Stimulated activated naive CD8-positive, alpha-beta T cell treated with anti-CD3 and anti-CD28 coated beads, Interleukin-15, Interleukin-2, amounts not matched to agents 100 U/mL and 50 U/mL, for 24 hours (primary cell): ENCODE measurements around the gene CREG2.

Source experiments
- ATAC-seq: fragments of 150-1000 bp; cut with Tn5 transposase; one replicate; pipeline ENCODE4 v1.10.0; 2021
- DNase-seq: peaks from one replicate; pipeline ENCODE4 v3.0.0; 2021

The CREG2 gene

GRCh38 chr2:101387151-101387834, at the start of gene CREG2:
Gene CREG2 (minus strand): TSS chr2:101387503. CDS start chr2:101387457, 46 bp downstream.
- ATAC-seq = peak; percentile 82
- DNase-seq = peak; percentile 68

GRCh38 chr2:101435001-101435862, 47.9 kb upstream of the CREG2 start:
- DNase-seq = no peak
- no peak for ATAC-seq

- ATAC-seq (no peak), DNase-seq (no peak)
Observed at GRCh38 chr2:101433465-101433864, 46.2 kb upstream of the CREG2 start.

GRCh38 chr2:101432411-101433181, 45.3 kb upstream of the CREG2 start:
- ATAC-seq (no peak), DNase-seq (no peak)

GRCh38 chr2:101431486-101431885, 44.2 kb upstream of the CREG2 start:
- ATAC-seq = no peak
- DNase-seq = no peak

- ATAC-seq (no peak), DNase-seq (no peak)
Observed at GRCh38 chr2:101430156-101430555, 42.9 kb upstream of the CREG2 start.

GRCh38 chr2:101429453-101429852, 42.1 kb upstream of the CREG2 start:
- ATAC-seq (no peak), DNase-seq (no peak)

- DNase-seq = no peak
- no peak for ATAC-seq
Observed at GRCh38 chr2:101428422-101429176, 41.3 kb upstream of the CREG2 start.

- DNase-seq = no peak
- ATAC-seq = no peak
Observed at GRCh38 chr2:101427743-101428142, 40.4 kb upstream of the CREG2 start.

- ATAC-seq (no peak), DNase-seq (no peak)
Observed at GRCh38 chr2:101427240-101427639, 39.9 kb upstream of the CREG2 start.

- ATAC-seq = no peak
- DNase-seq = no peak
Observed at GRCh38 chr2:101426822-101427221, 39.5 kb upstream of the CREG2 start.

GRCh38 chr2:101420623-101421022, 33.3 kb upstream of the CREG2 start:
- no peak for ATAC-seq
- no peak for DNase-seq

GRCh38 chr2:101419096-101419663, 31.9 kb upstream of the CREG2 start:
- peak; percentile 72 for ATAC-seq
- peak; percentile 64 for DNase-seq

GRCh38 chr2:101418460-101419095, 31.3 kb upstream of the CREG2 start:
- ATAC-seq = no peak
- DNase-seq = no peak

- no peak for DNase-seq
- no peak for ATAC-seq
Observed at GRCh38 chr2:101416609-101417008, 29.3 kb upstream of the CREG2 start.

- DNase-seq (no peak), ATAC-seq (no peak)
Observed at GRCh38 chr2:101415884-101416283, 28.6 kb upstream of the CREG2 start.

- ATAC-seq (no peak), DNase-seq (no peak)
Observed at GRCh38 chr2:101415220-101415619, 27.9 kb upstream of the CREG2 start.

- ATAC-seq (no peak), DNase-seq (no peak)
Observed at GRCh38 chr2:101412092-101412694, 24.9 kb upstream of the CREG2 start.

GRCh38 chr2:101410746-101411145, 23.4 kb upstream of the CREG2 start:
- no peak for ATAC-seq
- no peak for DNase-seq

GRCh38 chr2:101410114-101410513, 22.8 kb upstream of the CREG2 start:
- DNase-seq = no peak
- ATAC-seq = no peak

GRCh38 chr2:101409699-101410098, 22.4 kb upstream of the CREG2 start:
- no peak for ATAC-seq
- no peak for DNase-seq
